Duodenal mucosa (tissue), 2 donors: ENCODE results near the gene TAF12.
"Not testable (repeated sequence)": the region's sequence is repeated elsewhere in the genome, so short reads cannot be mapped to it uniquely, and the experiment has no call there.

ENCODE experiments used
- H3K27ac ChIP-seq: one replicate; pipeline ENCODE4 v1.7.0; 2013; ENCODE audit warnings: low read depth, low read length
- H3K27me3 ChIP-seq, 2 donors: one replicate each; pipeline ENCODE4 v1.7.0; 2013; ENCODE audit warnings: low read length in 2 of 2, control low read depth in 1 of 2; ENCODE audit not compliant: insufficient read depth in 2 of 2, control insufficient read depth in 1 of 2
- H3K36me3 ChIP-seq, 2 donors: one replicate each; pipeline ENCODE4 v1.7.0; 2013; ENCODE audit warnings: low read length in 2 of 2, control low read depth in 1 of 2; ENCODE audit not compliant: insufficient read depth in 2 of 2, control insufficient read depth in 1 of 2
- H3K4me1 ChIP-seq, 2 donors: one replicate each; pipeline ENCODE4 v1.7.0; 2013; ENCODE audit warnings: low read length in 2 of 2, control low read depth in 1 of 2; ENCODE audit not compliant: insufficient read depth in 2 of 2, control insufficient read depth in 1 of 2
- H3K4me3 ChIP-seq, 2 donors: one replicate each; pipeline ENCODE4 v1.7.0; 2013; ENCODE audit warnings: low read length in 2 of 2, low read depth in 1 of 2
- H3K9ac ChIP-seq, 2 donors: one replicate each; pipeline ENCODE4 v1.7.0; 2013; ENCODE audit warnings: low read length in 2 of 2, low read depth in 1 of 2
- H3K9me3 ChIP-seq, 2 donors: one replicate each; pipeline ENCODE4 v1.7.0; 2013; ENCODE audit warnings: low read length in 2 of 2, control low read depth in 1 of 2; ENCODE audit not compliant: control insufficient read depth in 1 of 2

Gene TAF12

DNA sequence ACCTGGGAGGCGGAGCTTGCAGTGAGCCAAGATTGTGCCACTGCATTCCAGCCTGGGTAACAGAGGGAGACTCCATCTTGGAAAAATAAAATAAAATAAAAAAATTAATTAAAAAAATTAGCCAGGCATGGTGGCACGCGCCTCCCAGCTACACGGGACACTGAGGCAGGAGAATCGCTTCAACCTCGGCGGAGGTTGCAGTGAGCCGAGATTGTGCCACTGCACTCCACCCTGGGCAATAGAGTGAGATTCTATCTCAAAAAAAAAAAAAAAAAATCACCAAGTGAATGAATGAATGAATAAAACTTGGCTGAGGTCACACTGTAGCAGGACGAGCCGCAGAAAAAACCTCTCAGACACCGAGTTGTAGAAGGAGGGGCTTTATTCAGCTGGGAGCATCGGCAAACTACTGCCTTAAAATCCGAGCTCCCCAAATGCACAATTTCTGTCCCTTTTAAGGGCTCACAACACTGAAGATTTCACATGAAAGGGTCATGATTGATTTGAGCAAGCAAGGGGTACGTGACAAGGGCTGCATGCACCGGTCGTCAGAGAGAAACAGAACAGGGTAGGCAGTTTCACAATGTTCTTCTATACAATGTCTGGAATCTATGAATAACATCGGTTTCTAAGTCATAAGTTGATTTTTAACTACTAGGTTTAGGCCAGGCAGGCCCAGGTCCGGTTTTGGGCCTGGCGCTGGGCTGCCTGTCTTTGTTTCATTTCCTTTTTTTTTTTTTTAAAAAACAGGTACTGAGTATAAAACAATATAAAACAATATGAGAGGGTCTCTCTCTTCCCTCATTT, 56.1 kb downstream of the TAF12 start:
- H3K9ac ChIP-seq, H3K4me3 ChIP-seq, H3K27ac ChIP-seq, H3K27me3 ChIP-seq, H3K9me3 ChIP-seq, H3K36me3 ChIP-seq: not testable (repeated sequence)
- peaks cover 4 to 11% of the 10 kb centered on the region in 2 donors for H3K4me1 ChIP-seq

DNA sequence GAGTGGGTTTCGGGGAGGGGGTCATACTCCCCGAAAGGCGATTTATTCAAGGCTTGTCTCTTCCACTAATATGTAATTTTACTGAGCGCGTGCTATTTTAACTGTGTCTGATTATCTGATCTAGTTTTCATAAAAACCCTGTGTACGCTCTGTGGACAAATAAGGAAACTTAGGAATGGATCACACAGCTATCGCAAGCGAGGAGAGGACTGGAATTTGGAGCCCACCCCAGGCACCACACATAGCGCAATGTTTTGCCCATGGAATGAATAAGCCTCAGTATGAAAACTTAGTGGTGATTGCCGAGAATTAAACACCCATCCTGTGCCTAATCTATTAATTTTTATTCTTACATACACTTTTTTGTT, 60.6 kb downstream of the TAF12 start:
- H3K4me1 ChIP-seq, result peaks cover 13 to 23% of the 10 kb centered on the region in 2 donors
- peak overlapping the region; percentile 88 to 96 for H3K4me3 ChIP-seq
- peak overlapping the region; percentile 84 for H3K27ac ChIP-seq
- no peaks in the 10 kb centered on the region for H3K9me3 ChIP-seq
- H3K27me3 ChIP-seq, result no peaks in the 10 kb centered on the region
- peaks cover 16 to 35% of the 10 kb centered on the region in 2 donors for H3K36me3 ChIP-seq
- peak overlapping the region; percentile 80 to 86 for H3K9ac ChIP-seq

DNA sequence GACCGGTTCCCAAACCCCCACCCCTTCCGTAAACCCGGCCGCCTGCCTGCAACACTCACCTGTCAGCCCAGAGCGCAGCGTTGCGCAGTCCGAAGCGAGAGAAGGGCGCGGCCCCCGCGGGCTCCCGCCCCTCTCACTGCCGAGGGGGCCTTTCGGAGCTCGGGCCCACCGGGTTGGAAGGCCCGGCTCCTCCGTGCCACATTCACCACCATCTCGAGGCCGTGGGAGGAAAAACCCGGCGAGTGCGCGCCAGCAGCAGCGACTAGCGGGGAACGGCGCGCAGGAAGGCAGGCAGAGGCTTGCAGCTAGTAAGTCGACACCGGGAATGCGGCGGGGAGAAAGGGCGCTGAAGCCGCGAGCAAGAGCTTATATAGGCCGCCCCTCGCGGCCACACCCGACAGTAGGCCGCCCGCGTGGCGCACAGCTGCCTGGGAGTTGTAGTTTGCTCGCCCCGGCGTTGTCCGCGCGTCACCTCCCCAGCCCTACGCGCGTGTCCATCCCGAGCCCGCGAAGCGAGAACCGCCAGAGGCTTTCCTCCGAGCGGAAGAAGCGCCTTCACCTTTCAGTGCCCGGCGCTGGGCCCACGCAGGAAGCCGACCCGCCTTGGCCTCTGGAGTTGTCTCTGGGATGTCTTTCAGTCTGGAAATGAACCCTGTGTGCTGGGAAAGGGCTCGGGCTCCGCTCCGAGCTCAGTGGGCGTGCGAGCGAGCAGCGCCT, 61.2 kb downstream of the TAF12 start:
- H3K9me3 ChIP-seq, result no peaks in the 10 kb centered on the region
- peaks cover 13 to 23% of the 10 kb centered on the region in 2 donors for H3K4me1 ChIP-seq
- H3K4me3 ChIP-seq, result peak overlapping the region; percentile 88 to 96
- H3K9ac ChIP-seq, result peak overlapping the region; percentile 80 to 86
- no peaks in the 10 kb centered on the region for H3K27me3 ChIP-seq
- peaks cover 21 to 40% of the 10 kb centered on the region in 2 donors for H3K36me3 ChIP-seq
- peak overlapping the region; percentile 84 for H3K27ac ChIP-seq

DNA sequence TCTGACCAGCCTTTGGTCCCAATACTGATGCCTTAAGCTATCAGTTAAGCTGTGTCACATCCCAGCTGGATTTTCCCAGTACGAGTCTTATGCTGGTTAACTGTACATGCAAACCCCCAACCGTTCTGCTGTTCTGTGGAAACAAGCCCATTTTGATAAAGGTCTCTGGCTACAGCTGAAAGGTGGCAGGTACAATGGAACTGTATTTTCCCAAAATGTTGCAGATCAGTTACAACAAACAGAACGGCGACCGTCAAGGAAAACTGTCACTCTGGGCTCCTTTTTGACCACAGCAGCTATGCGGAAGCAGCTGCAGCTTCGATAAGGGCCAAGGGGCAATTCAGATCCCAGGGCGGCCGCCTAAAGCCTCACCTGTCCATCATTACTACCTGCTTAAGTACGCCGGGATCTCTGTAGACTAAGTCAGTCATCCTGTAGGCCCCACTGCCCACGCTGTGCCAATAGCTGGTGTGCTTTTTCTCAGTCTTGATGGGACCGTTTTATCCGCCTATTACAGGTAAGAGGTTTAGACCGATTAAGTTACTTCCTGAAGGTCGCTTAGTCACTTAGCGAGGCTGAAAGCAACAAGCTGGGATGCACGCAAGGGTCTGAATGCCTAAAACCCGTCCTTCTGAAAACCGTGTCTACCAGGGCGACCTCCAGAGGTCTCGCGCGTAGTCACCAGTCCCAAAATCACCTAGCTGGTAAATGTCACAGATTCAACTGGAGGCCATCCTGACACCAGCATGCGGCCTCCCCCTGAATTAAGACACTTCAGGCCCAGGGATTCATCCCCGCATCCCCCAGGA, 61.9 kb downstream of the TAF12 start:
- Histone ChIP-seq H3K27me3 (no peaks in the 10 kb centered on the region), H3K36me3 (peaks cover 21 to 42% of the 10 kb centered on the region in 2 donors), H3K4me3 (peak overlapping the region; percentile 88 to 96), H3K9me3 (no peaks in the 10 kb centered on the region), H3K9ac (peak overlapping the region; percentile 80 to 86), H3K4me1 (peaks cover 13 to 23% of the 10 kb centered on the region in 2 donors), H3K27ac (peak overlapping the region; percentile 84)

DNA sequence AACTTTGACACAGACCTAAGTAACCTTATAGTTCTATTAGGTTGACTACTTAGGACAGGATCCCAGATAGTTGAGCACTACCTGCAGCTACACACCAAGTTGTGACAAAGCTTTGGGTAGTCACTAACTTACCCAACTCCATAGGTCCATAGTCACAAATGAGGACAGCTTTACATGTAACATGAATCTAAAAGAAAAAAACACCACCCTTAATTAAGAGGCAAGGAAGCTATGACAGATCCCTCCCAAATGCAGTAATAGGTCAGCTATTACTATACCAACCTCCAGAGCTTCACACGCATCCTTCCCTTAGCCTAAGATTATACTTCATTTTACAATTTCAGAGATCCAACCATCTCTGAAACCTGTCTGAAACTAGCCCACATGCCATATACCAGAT, 63.5 kb downstream of the TAF12 start:
- H3K27me3 ChIP-seq, result no peaks in the 10 kb centered on the region
- no peak overlapping the region for H3K27ac ChIP-seq
- H3K9ac ChIP-seq, result no peak overlapping the region
- no peaks in the 10 kb centered on the region for H3K9me3 ChIP-seq
- H3K4me1 ChIP-seq, result peaks cover 13 to 23% of the 10 kb centered on the region in 2 donors
- H3K36me3 ChIP-seq, result peaks cover 21 to 42% of the 10 kb centered on the region in 2 donors
- peak overlapping the region; percentile 0 to 96 for H3K4me3 ChIP-seq

DNA sequence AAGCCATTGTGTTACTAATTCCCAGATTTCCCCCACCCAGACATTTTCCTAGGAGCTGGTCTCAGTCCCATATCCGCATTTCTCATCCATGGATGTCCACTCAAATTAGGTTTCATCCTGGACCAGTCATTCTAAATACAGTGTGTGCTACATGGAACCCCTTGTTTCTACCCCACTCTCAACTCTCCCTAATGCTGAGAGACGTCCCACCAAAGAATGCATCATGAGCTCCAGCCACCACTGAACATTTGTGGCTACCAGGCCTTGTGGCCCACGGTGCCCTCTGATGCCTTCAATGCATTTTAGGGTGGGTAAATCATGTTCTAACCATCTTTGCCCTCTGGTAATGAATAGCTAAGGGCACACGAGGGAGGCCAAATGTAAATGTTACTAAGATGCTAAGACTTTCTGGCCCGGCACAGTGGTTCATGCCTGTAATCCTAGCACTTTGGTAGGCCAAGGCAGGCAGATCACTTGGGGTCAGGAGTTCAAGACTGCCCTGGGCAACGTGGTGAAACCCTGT, 64.1 kb downstream of the TAF12 start:
- no peaks in the 10 kb centered on the region for H3K9me3 ChIP-seq
- H3K36me3 ChIP-seq, result peaks cover 21 to 43% of the 10 kb centered on the region in 2 donors
- peaks cover 13 to 23% of the 10 kb centered on the region in 2 donors for H3K4me1 ChIP-seq
- no peak overlapping the region for H3K27ac ChIP-seq
- no peak overlapping the region for H3K9ac ChIP-seq
- peak overlapping the region in 1 of 2 donors; percentile 5 for H3K4me3 ChIP-seq
- H3K27me3 ChIP-seq, result no peaks in the 10 kb centered on the region

DNA sequence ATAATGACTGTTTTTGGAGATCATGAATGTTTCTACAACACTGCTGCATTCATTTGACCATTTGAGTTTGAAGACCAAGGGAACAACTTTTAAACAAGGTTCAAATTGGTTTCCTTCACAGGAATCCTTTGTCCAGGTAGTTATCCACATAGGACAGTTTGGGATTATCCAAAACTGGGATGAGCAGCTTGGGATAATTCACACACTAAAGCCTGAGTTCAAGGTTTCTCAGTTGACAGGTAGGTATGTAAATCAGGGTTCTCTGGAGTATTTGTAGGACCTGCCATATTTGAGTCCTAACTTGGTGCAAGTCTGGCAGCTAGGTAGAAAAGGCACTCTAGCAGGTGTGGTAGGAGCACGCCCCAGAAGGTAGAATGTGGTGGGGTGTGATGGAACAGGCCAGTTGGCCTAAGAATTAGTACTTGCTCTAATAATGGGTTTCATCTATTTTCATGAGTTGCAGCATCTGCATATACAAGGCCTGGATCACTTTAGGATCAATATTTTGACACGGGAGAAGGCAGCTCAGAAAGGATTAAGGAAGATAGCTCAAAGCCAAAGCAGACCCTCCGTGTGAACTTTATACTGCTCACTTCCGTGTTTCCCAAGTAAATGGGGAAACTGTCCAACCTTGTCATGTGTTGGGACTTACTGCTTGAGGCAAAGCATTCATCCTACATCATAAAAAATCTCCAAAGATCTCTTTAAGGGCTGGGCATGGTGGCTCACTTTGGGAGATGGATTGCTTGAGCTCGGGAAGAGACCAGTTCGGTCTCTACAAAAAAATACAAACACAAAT, 64.9 kb downstream of the TAF12 start:
- Histone ChIP-seq H3K9ac (no peak overlapping the region), H3K4me3 (no peak overlapping the region), H3K27me3 (no peaks in the 10 kb centered on the region), H3K36me3 (peaks cover 21 to 46% of the 10 kb centered on the region in 2 donors), H3K4me1 (peaks cover 10 to 21% of the 10 kb centered on the region in 2 donors), H3K9me3 (no peaks in the 10 kb centered on the region), H3K27ac (no peak overlapping the region)

DNA sequence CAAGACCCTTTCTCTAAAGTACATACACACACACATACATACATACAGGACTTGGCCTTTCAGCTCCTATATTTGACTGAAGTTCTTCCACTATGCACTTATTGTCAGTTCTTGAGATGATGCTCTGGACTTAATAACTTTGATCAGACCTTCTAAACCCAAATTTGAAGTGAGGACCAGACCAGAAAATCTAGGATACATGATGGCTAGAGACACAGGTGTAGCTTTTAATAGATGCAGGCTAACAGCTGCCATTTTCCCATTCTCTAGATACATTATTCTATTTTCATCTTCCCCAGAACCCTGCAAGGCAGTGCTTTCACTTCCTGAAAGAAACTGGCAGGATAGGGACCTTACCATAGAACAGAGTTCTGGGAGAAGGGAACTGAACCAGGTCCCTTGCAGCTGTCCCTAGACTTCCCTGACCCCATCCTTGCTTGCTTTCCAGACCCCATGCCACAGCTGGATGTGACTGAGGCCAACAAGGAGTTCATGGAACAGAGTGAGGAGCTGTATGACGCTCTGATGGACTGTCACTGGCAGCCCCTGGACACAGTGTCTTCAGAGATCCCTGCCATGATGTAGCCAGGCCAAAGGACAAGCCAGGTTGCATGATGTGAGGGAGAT, 65.7 kb downstream of the TAF12 start:
- Histone ChIP-seq H3K36me3 (peaks cover 21 to 48% of the 10 kb centered on the region in 2 donors), H3K27ac (no peak overlapping the region), H3K4me3 (no peak overlapping the region), H3K9me3 (no peaks in the 10 kb centered on the region), H3K4me1 (peaks cover 6 to 19% of the 10 kb centered on the region in 2 donors), H3K9ac (no peak overlapping the region), H3K27me3 (no peaks in the 10 kb centered on the region)

DNA sequence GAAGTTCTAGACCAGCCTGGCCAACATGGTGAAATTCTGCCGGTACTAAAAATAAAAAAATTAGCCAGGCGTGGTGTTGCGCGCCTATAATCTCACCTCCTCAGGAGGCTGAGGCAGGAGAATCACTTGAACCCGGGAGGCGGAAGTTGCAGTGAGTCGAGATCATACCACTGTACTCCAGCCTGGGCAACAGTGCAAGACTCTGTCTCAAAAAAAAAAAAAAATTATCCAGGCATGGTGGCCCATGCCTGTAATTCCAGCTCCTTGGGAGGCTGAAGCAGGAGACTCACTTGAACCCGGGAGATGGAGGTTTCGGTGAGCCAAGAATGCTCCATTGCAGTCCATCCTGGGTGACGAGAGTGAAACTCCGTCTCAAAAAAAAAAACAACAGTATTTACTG, 69.3 kb downstream of the TAF12 start:
- no peak overlapping the region for H3K27ac ChIP-seq
- no peak overlapping the region for H3K9ac ChIP-seq
- no peaks in the 10 kb centered on the region for H3K9me3 ChIP-seq
- no peak overlapping the region for H3K4me3 ChIP-seq
- no peaks in the 10 kb centered on the region for H3K27me3 ChIP-seq
- no peaks in the 10 kb centered on the region for H3K4me1 ChIP-seq
- H3K36me3 ChIP-seq, result peaks cover 19 to 47% of the 10 kb centered on the region in 2 donors
